NCI-H2227 treated with DMSO at 0.1 percent for 48 hours (cell line): ENCODE measurements around the gene SLC19A2.

Experiments
- DNase-seq: peaks from one replicate; lab custom pipeline; 2025; lab: John Stamatoyannopoulos, UW

SLC19A2 gene

DNA sequence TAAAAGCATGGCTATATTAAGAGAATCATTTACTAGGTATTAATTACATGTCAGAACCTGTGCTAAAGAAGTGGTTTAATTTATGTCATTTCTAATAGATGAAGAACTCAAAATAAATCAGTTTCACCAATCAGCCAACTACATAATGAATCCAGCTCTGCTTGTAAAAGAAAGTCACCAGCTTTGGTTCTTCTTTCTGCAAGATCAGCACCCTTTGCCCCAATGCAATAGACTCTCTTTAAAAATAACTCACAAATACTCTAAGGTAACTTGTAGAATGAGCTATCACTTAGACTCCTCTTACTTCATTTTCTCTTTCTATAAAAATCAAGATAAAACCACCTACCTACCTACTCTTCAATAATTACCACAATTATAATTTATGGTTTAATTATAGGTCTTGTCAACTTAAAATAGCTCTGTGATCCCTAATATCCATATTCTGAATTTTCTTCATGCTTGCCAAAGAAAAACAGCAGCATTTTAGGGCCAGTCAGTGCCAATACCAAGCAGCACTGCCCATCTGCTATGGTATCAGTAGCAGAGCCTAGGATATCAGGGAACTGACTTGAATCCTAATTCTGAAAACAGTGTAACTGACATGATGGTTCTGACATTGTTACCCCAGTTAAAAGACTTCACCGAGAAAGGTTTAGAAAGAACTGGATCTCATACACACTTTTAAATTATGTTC is 11.3 kb downstream of the SLC19A2 start:
- DNase-seq = no peak

- no peak for DNase-seq
Measured at GRCh38 chr1:169473347-169473746, 12.4 kb downstream of the SLC19A2 start.

DNA sequence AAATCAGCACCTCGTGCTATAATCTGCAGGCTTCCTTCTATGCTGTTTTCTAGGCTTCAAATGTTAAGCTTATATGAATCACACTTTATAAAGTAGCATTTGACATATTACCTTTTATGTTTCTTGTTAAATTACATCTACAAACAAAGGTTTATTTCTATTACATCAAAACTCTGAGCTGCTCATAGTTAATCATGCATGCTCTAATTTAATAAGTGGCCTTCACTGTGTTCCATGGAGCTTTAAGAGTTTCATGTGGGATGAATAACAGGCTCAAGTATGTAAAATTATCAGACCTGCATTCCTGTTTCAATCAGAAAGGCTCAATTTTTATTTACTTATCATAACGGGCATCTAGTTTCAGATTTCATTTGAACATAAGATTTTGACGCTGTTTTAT is 13.0 kb downstream of the SLC19A2 start:
- no peak for DNase-seq

DNA sequence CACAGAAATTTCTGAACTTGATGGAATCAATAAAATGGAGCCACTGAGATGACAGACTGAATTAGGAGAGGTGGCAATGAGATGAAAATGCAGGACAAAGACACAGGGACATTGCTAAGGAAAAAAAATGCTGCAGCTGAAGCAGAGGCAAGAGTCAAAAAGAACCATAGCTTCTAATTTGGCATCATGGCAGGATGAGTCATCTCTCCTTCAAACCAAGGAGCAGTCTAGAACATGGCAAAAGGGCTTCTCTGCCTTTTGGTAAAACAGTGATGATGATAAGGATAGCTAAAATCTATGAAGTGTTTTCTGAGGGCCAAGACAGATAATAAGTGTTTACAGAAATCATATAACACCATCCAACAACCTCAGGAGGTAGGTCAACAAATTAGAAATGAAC is 16.8 kb downstream of the SLC19A2 start:
- no peak for DNase-seq

GRCh38 chr1:169466259-169467230 is 19.2 kb downstream of the SLC19A2 start:
- no peak for DNase-seq

GRCh38 chr1:169465281-169465680 is 20.5 kb downstream of the SLC19A2 start:
- DNase-seq = no peak

DNA sequence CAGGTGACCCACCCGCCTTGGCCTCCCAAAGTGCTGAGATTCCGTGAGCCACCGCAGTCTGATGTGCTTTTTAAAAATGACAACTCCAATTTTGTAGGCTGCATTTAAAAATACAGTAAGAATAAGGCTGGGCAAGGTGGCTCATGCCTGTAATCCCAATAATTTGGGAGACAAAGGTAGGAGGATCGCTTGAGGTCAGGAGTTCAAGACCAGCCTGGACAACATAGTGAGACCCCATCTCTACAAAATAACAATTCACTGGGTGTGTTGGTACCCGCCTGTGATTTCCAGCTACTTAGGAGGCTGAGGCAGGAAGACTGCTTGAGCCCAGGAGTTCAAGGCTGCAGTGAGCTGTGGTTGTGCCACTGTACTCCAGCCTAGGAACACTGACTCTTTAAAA is 23.4 kb downstream of the SLC19A2 start:
- no peak for DNase-seq

GRCh38 chr1:169461390-169462000 is 24.2 kb downstream of the SLC19A2 start:
- DNase-seq = no peak

DNA sequence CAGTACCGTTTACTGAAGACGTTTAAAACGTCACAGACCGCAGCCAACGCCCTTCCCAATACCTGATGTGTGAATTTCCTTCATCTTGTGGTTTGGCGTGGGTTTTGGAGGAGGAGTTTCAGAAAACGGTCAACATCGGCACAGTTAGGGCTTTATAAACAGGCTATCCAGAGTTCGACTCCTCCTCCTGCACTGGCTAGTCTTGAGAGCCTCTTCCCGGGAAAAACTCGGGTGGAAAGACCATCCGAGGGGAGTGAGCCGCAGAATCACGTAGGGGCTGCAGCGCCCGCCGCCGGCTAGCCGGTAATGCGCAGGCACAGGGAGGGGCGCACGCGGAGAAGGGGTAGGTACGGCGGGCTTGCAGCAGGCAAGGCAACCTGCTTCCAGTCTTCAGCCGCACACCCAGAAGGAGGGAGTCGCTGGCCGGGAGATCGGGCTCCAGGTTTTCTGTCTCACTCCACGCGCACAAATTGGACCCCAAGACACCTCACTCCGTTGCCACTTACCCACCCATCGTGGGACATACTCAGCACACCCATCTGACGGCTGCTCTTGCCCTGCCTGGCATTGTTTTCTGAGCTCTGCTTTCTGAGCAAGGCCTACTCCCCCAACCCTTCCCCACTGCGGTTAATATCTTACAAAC is 25.4 kb downstream of the SLC19A2 start:
- DNase-seq = peak; percentile 29

GRCh38 chr1:169457443-169457842 is 28.3 kb downstream of the SLC19A2 start:
- no peak for DNase-seq

DNA sequence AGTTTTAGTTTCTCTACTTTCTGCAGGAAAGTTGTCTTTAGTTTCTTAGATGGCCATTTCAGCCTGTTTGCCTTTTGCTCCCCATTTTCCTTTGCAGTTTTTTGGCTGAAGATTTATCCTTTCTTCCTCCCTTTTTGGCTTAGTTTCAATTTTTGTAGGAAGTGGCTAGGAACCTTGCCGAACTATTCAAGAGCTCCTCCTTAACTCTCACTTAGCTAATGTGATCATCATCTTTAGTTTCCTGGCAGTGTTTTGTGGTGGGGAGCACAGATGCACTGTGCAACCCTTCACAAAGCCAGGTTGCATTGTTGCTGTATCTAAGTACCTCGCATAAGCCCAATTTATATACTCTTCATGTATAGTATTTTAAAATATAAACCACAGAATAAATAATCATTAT is 29.7 kb downstream of the SLC19A2 start:
- DNase-seq = no peak

DNA sequence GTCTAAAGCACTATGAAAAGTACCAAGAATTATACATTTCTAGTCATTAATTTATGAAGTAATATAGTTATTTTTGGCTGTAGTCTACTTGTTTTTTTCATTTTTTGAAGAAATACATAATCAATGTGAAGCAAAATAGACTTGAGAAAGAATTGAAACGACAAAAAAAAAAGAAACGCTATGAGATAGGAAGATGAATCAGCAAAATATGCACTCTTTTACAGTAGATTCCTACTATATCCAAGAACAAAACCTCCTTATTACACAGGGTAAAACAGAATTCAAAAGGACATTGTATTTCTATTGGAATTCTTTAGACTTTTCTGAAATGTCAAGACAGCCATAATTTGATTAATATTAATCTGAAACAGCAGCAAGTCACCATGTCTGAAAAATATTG is 32.8 kb downstream of the SLC19A2 start:
- DNase-seq = no peak

DNA sequence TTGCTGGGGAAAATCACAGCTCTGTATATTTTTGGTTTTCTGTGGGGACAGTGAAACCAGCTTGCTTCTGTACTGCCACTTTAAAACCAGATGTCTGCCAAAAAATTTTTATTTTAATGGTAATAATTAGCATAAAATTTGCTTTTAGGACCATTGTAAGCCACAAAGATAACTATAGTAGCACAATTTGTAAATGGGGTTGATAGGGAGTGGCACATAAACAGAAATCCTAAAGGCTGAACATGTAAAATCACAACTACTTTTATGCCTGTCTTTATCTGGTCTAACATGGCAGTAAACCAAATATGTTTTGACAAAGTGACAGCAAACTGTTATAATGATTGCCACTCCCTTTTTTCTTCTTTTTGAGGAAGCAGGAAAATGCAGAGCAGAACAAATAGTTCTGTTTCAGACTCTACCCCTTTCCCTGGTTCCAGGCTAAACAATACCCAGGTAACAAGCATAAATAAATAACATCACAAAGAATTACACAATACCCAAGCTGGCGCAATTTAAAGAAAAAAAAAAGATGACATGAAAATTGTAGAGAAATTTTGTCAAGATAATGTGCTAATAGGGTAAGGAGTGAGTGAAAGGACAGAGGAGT is 34.4 kb downstream of the SLC19A2 start:
- DNase-seq = no peak

GRCh38 chr1:169443923-169444322 is 41.8 kb downstream of the SLC19A2 start:
- no peak for DNase-seq

GRCh38 chr1:169427081-169427641 is 58.6 kb downstream of the SLC19A2 start, which contains the start of gene CCDC181:
Gene CCDC181, minus strand, starts transcription at chr1:169427474. Its CDS starts 2,547 bp downstream, at chr1:169424927.
- peak; percentile 96 for DNase-seq

DNA sequence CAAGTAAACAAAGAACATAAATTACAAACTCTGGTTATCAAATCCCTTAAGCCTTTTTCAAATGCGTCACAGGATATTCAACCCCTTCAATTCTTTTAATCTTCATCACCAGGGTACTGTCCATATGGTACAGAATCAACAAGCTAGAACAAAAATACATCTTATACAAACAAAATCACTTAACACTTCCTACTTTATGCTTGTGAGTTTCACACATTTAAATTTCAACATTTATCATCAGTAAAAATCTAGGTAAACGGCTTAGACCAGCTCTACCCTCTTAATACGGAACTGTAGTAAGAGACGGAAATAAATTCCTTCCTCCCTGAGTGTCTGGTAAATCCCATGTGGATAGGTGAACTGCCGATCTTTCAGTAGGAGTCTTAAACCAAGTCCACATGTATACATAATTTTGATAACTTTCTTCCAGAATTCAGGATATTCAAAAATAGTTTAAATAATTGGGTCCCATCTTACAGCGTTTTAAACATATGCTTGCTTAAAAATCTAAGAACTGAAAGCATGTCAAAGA is 59.5 kb downstream of the SLC19A2 start:
- DNase-seq = no peak

DNA sequence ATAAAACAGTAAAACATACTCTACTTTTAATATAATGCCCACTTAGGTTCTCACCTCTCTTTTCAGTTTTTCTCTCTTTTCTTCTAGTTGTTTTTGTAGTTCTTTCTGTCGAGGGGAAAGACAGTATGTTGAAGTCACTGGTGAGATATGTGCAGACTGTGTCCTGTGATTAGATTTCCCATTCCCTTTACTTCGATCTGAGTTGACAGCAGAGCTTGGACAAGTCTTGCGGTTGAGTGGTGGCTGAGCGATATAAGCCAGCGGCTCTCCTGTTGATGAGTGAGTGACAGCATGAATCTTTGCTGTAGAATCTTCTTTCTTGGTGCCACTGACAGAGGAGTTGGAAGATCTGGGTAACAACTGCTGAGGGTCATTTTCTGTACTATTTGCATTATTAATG is 64.4 kb downstream of the SLC19A2 start:
- DNase-seq = no peak

GRCh38 chr1:169414952-169415351 is 70.8 kb downstream of the SLC19A2 start:
- no peak for DNase-seq
